Lung (tissue), 16 donors: ENCODE results near the gene EIF4EBP2. TPM values are rescaled to one million over a fixed set of nuclear protein-coding genes. Genes with fewer than 3 reads are reported as not detected.

ENCODE experiments used
- ATAC-seq: fragments of 200-7000 bp; cut with Tn5 transposase; one replicate; pipeline ENCODE4 v1.9.1; 2020; ENCODE audit warnings: moderate number of reproducible peaks; ENCODE audit not compliant: insufficient read depth, low FRiP score
- DNase-seq, 3 donors: peaks; one replicate each; pipeline ENCODE4 v3.0.0-alpha.2; 2013 to 2017
- H3K27ac ChIP-seq, 2 donors: one replicate each; pipeline ENCODE4 v1.5.1; 2013; ENCODE audit warnings: mild to moderate bottlenecking in 2 of 2, moderate library complexity in 2 of 2, control low read depth in 1 of 2, inconsistent platforms in 1 of 2, low read depth in 1 of 2, low read length in 1 of 2
- H3K27me3 ChIP-seq, 3 donors: one replicate each; pipeline ENCODE4 v1.5.1; 2013; ENCODE audit warnings: low read length in 2 of 3; ENCODE audit not compliant: control insufficient read depth in 3 of 3, insufficient read depth in 3 of 3
- H3K36me3 ChIP-seq, 4 donors: one replicate each; pipeline ENCODE4 v1.5.1; 2013; ENCODE audit warnings: low read length in 4 of 4, mild to moderate bottlenecking in 1 of 4, moderate library complexity in 1 of 4; ENCODE audit not compliant: control insufficient read depth in 4 of 4, insufficient read depth in 4 of 4
- H3K4me1 ChIP-seq, 5 donors: one replicate each; pipeline ENCODE4 v1.5.1; 2013; ENCODE audit warnings: low read length in 5 of 5, mild to moderate bottlenecking in 2 of 5, moderate library complexity in 1 of 5; ENCODE audit not compliant: control insufficient read depth in 5 of 5, insufficient read depth in 5 of 5
- H3K4me3 ChIP-seq: one replicate; pipeline ENCODE4 v1.5.1; 2013; ENCODE audit warnings: mild to moderate bottlenecking, control low read depth, moderate library complexity
- H3K9ac ChIP-seq, 2 donors: one replicate each; pipeline ENCODE4 v1.5.1; 2013; ENCODE audit warnings: low read length in 2 of 2, control low read depth in 1 of 2; ENCODE audit not compliant: insufficient read depth in 1 of 2
- H3K9me3 ChIP-seq, 4 donors: one replicate each; pipeline ENCODE4 v1.5.1; 2013; ENCODE audit warnings: low read length in 3 of 4, mild to moderate bottlenecking in 1 of 4, moderate library complexity in 1 of 4; ENCODE audit not compliant: control insufficient read depth in 4 of 4, insufficient read depth in 3 of 4
- WGBS, 2 donors: extraction: QIAGEN DNeasy Blood & Tissue Kit; methylation state at CpG; one replicate each; pipeline ENCODE4 v1.1.7; 2013; 5-methylcytosine and 5-hydroxymethylcytosine counted together
- long read RNA-seq, 5 donors: transcript quantifications; one replicate each; lab custom pipeline, GENCODE V29; 2026
- polyA plus RNA-seq, 2 donors: library from polyadenylated mRNA; stranded (reverse); fragments of 200-250 nt; gene quantifications; one replicate each; pipeline ENCODE4 v1.2.1, GENCODE V29; 2013
- total RNA-seq, 2 donors: library from RNA; depleted of rRNA in 1 of 2; stranded (reverse); fragments of >200 nt in 1 of 2; gene quantifications; one replicate each; pipeline ENCODE4 v1.2.1, GENCODE V29; 2014 to 2021
- TF ChIP-seq, protein P1 (sequence below): IDR thresholded peaks from 2 replicates; pipeline ENCODE4 v1.5.1; 2012; ENCODE audit warnings: mild to moderate bottlenecking; ENCODE audit errors: control extremely low read depth, extremely low read depth
- donor health status: control.
- donor health status: control.
- donor health status: Bipolar disorder and iron deficiency.
- donor health status: healthy.
- donor health status: DM: yes; HTN: yes; CAD: no.

The EIF4EBP2 gene, protein sequence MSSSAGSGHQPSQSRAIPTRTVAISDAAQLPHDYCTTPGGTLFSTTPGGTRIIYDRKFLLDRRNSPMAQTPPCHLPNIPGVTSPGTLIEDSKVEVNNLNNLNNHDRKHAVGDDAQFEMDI
- total RNA-seq: 10 to 100 TPM; 59.7 to 63.3 TPM
- 10 to 100 TPM; 21.8 to 22.9 TPM for polyA plus RNA-seq
- long read RNA-seq, donor 1, full-length matches to known transcripts: 76 of 166 reads
- long read RNA-seq, donor 1, partial matches to known transcripts: 90 of 166 reads
- long read RNA-seq, donor 1, other reads (novel, unspliced or antisense): 0 of 166 reads
- long read RNA-seq, donor 2, full-length matches to known transcripts: 11 of 20 reads
- long read RNA-seq, donor 2, partial matches to known transcripts: 9 of 20 reads
- long read RNA-seq, donor 2, other reads (novel, unspliced or antisense): 0 of 20 reads
- long read RNA-seq, donor 3, full-length matches to known transcripts: 26 of 26 reads
- long read RNA-seq, donor 3, partial matches to known transcripts: 0 of 26 reads
- long read RNA-seq, donor 3, other reads (novel, unspliced or antisense): 0 of 26 reads
- long read RNA-seq, donor 4, full-length matches to known transcripts: 21 of 30 reads
- long read RNA-seq, donor 4, partial matches to known transcripts: 9 of 30 reads
- long read RNA-seq, donor 4, other reads (novel, unspliced or antisense): 0 of 30 reads
- long read RNA-seq, donor 5, full-length matches to known transcripts: 92 of 173 reads
- long read RNA-seq, donor 5, partial matches to known transcripts: 81 of 173 reads
- long read RNA-seq, donor 5, other reads (novel, unspliced or antisense): 0 of 173 reads

DNA sequence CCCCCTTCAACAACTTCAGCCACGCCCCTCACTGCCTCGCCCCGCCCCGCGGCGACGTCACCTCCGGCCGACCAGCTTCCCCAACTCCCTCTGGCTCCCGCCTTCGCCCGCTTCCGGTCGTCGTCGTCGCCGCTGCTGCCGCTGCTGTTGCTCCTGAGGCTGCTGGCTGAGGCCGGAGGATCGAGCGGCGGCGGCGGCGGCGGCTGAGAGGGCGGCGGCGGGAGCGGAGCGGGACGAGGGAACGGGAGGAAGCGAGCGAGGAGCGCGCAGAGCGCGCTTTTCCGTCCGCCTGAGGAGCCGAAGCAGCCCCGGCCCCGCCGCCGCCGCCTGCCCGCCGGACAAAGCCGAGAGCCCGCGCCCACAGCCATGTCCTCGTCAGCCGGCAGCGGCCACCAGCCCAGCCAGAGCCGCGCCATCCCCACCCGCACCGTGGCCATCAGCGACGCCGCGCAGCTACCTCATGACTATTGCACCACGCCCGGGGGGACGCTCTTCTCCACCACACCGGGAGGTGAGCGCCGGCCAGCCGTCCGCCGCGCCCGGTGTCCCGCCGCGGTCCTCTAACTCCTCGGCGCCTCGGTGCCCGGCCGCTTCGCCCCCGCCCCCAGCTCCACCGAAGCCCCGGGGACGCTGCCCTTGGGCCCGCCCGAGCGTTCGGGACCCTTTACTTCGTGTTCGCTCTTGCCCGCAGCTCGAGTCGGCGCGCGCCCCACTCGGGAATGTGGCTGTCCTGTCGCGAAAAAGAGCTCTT is at the start of gene EIF4EBP2:
Gene EIF4EBP2 (plus strand): TSS at position 110 of the 751 bp plus-strand sequence. CDS start 257 bp downstream, at position 367.
- Histone ChIP-seq H3K9ac (peak within 1 kb of the TSS; percentile 74 to 95), H3K36me3 (no peaks in the 10 kb centered on the region), H3K4me1 (peaks cover 4 to 16% (median 9%) of the 10 kb centered on the region in 5 donors), H3K9me3 (no peaks in the 10 kb centered on the region), H3K27me3 (no peaks in the 10 kb centered on the region), H3K4me3 (peak within 1 kb of the TSS; percentile 83), H3K27ac (peak within 1 kb of the TSS; percentile 95 to 99)
- peak; percentile 94 for ATAC-seq
- 1% methylated on average over 82 to 103 of the region's 103 CpGs for WGBS, 2 donors
- TF ChIP-seq, protein P1, sequence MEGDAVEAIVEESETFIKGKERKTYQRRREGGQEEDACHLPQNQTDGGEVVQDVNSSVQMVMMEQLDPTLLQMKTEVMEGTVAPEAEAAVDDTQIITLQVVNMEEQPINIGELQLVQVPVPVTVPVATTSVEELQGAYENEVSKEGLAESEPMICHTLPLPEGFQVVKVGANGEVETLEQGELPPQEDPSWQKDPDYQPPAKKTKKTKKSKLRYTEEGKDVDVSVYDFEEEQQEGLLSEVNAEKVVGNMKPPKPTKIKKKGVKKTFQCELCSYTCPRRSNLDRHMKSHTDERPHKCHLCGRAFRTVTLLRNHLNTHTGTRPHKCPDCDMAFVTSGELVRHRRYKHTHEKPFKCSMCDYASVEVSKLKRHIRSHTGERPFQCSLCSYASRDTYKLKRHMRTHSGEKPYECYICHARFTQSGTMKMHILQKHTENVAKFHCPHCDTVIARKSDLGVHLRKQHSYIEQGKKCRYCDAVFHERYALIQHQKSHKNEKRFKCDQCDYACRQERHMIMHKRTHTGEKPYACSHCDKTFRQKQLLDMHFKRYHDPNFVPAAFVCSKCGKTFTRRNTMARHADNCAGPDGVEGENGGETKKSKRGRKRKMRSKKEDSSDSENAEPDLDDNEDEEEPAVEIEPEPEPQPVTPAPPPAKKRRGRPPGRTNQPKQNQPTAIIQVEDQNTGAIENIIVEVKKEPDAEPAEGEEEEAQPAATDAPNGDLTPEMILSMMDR: no peak
- DNase-seq: peak; percentile 98 to 100 (median 99)

- Histone ChIP-seq H3K9me3 (no peaks in the 10 kb centered on the region), H3K27me3 (no peaks in the 10 kb centered on the region), H3K27ac (peak overlapping the region in 1 of 2 donors; percentile 2), H3K36me3 (no peaks in the 10 kb centered on the region), H3K4me1 (peaks cover 0 to 44% (median 26%) of the 10 kb centered on the region in 5 donors), H3K4me3 (no peak overlapping the region), H3K9ac (no peak overlapping the region)
- DNase-seq (peak in 2 of 3 donors; percentile 34 to 53), ATAC-seq (no peak)
- WGBS, 2 donors: 84 to 85% methylated on average over 5 of the region's 5 CpGs
- TF ChIP-seq, protein P1: no peak
Observed at GRCh38 chr10:70354556-70354955, 49.4 kb upstream of the EIF4EBP2 start.

GRCh38 chr10:70355051-70356021 is 48.6 kb upstream of the EIF4EBP2 start:
- Histone ChIP-seq H3K9me3 (no peaks in the 10 kb centered on the region), H3K36me3 (no peaks in the 10 kb centered on the region), H3K4me3 (no peak overlapping the region), H3K27me3 (no peaks in the 10 kb centered on the region), H3K4me1 (peaks cover 0 to 44% (median 26%) of the 10 kb centered on the region in 5 donors), H3K9ac (peak overlapping the region in 1 of 2 donors; percentile 36), H3K27ac (peak overlapping the region in 1 of 2 donors; percentile 55)
- DNase-seq: peak; percentile 49 to 82 (median 78)
- TF ChIP-seq, protein P1: no peak
- 32 to 43% methylated on average over 21 of the region's 21 CpGs for WGBS, 2 donors
- ATAC-seq: peak; percentile 55
